ENCODE results near the gene CD109. TPM values are rescaled to one million over a fixed set of nuclear protein-coding genes. Genes with fewer than 3 reads are reported as not detected.

Gene CD109
- polyA plus RNA-seq, 3 donors = 0.17 to 0.30 (median 0.20) TPM

DNA sequence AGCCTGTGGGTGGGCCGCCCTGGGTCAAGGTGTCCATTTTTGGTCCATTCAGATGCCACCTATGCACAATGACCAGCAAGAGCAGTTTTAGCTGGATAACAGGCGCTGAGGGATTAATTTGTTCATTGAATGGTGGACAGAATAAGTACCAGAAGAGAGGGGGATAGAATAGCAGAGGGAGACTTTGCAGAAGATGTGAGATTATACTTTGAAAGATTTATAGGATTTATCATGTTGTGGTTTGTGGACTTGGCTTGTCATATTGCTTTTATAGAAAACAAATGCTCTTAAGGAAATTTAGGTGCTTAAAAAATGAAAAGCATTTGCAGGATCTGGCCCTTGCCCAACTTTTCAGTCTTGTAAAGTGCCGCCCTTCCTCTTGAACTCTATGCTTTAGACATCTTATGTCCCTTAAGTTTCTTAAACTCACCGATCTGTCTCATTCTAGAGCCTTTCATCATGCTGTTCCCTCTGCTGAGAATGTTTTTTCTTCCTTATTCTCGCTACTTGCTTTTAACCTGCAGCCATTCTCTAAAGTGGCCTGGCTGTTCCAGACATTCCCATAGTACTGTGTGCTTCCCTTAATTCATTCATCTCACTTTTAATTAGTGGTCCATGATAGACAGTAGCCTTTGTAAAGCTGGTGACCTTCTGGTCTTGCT, 42.5 kb downstream of the CD109 start:
- Mint-ChIP-seq H3K4me1 (no peaks in the 10 kb centered on the region), H3K9me3 (no peaks in the 10 kb centered on the region), H3K4me3 (no peak overlapping the region), H3K27me3 (ENCODE audit: low read depth in 3 of 3) (peaks cover 0 to 2% (median 0%) of the 10 kb centered on the region in 3 donors), H3K36me3 (peaks cover 6 to 13% of the 10 kb centered on the region in 2 donors), H3K27ac (peak overlapping the region in 1 of 7 donors; percentile 41)
- H3K4me2 ChIP-seq (replicated peaks; ENCODE audit: extremely low read depth, low read length, poor library complexity, severe bottlenecking) = no peak overlapping the region
- no peaks in the 10 kb centered on the region for H3K9me3 ChIP-seq (replicated peaks in 1 of 2; ENCODE audit: control insufficient read depth in 1 of 2, insufficient read depth in 1 of 2, low read length in 2 of 2)
- H3K9ac ChIP-seq (ENCODE audit: insufficient read depth, low read length, poor library complexity, severe bottlenecking) = no peak overlapping the region
- no peaks in the 10 kb centered on the region for H3K4me1 ChIP-seq (ENCODE audit: control insufficient read depth in 1 of 2, insufficient read depth in 2 of 2, low read length in 2 of 2)
- intact Hi-C loops (cut with micrococcal nuclease) = loop anchor here (2.0 kb wide), 2 partner anchors 1470 to 1472 kb away; no protein-coding TSS in a partner anchor
- WGBS (ENCODE audit: insufficient coverage) = 60% methylated on average over 3 of the region's 5 CpGs
- no peak overlapping the region for H2AFZ ChIP-seq (ENCODE audit: insufficient read depth, low read depth, low read length, poor library complexity, severe bottlenecking)
- no peaks in the 10 kb centered on the region for H3K79me2 ChIP-seq (ENCODE audit: insufficient read depth, low read length)
- H4K20me1 ChIP-seq (ENCODE audit: insufficient read depth, low read length) = no peaks in the 10 kb centered on the region
- no peak overlapping the region for H3K4me3 ChIP-seq (replicated peaks in 1 of 3; ENCODE audit: low read depth in 2 of 3, low read length in 3 of 3)
- DNase-seq = no peak
- no peaks in the 10 kb centered on the region for H3K27me3 ChIP-seq (ENCODE audit: control insufficient read depth in 2 of 2, insufficient read depth in 2 of 2, low read length in 2 of 2)
- H3K36me3 ChIP-seq (replicated peaks in 1 of 2; ENCODE audit: control insufficient read depth in 1 of 2, insufficient read depth in 2 of 2, low read length in 2 of 2) = peaks cover 0 to 11% of the 10 kb centered on the region in 2 donors
- TF ChIP-seq, protein P1, sequence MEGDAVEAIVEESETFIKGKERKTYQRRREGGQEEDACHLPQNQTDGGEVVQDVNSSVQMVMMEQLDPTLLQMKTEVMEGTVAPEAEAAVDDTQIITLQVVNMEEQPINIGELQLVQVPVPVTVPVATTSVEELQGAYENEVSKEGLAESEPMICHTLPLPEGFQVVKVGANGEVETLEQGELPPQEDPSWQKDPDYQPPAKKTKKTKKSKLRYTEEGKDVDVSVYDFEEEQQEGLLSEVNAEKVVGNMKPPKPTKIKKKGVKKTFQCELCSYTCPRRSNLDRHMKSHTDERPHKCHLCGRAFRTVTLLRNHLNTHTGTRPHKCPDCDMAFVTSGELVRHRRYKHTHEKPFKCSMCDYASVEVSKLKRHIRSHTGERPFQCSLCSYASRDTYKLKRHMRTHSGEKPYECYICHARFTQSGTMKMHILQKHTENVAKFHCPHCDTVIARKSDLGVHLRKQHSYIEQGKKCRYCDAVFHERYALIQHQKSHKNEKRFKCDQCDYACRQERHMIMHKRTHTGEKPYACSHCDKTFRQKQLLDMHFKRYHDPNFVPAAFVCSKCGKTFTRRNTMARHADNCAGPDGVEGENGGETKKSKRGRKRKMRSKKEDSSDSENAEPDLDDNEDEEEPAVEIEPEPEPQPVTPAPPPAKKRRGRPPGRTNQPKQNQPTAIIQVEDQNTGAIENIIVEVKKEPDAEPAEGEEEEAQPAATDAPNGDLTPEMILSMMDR (IDR thresholded peaks at IDR 0.05) = no peak
- H3K27ac ChIP-seq (ENCODE audit: low read depth in 1 of 2, low read length in 2 of 2) = no peak overlapping the region

DNA sequence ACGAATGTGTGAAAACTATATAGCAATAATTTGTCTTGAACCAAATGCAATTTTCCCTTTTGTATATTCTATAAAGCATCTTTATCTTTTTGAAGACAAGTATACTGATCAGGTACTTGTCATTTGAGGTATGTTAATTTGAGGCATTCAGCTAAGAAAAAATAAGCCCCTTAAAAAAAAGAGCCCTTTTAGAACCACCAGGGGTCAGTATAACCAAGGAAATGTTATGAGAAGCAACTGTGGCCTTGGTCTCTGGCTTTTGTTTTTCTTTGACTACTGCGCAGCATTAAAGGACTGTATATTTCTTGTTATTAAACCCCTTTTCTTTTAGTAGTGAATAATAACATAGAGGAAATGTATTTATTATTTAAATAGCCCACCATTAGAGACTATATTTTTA, 43.1 kb downstream of the CD109 start:
- H3K4me3 Mint-ChIP-seq = no peak overlapping the region

More for the DNA sequence above, 43.1 kb downstream of the CD109 start:
- Histone ChIP-seq H3K27ac (ENCODE audit: low read depth in 1 of 2, low read length in 2 of 2) (no peak overlapping the region), H3K4me2 (replicated peaks; ENCODE audit: extremely low read depth, low read length, poor library complexity, severe bottlenecking) (no peak overlapping the region), H2AFZ (ENCODE audit: insufficient read depth, low read depth, low read length, poor library complexity, severe bottlenecking) (no peak overlapping the region), H3K79me2 (ENCODE audit: insufficient read depth, low read length) (no peaks in the 10 kb centered on the region), H3K9ac (ENCODE audit: insufficient read depth, low read length, poor library complexity, severe bottlenecking) (no peak overlapping the region), H3K9me3 (replicated peaks in 1 of 2; ENCODE audit: control insufficient read depth in 1 of 2, insufficient read depth in 1 of 2, low read length in 2 of 2) (no peaks in the 10 kb centered on the region), H3K4me1 (ENCODE audit: control insufficient read depth in 1 of 2, insufficient read depth in 2 of 2, low read length in 2 of 2) (no peaks in the 10 kb centered on the region), H3K27me3 (ENCODE audit: control insufficient read depth in 2 of 2, insufficient read depth in 2 of 2, low read length in 2 of 2) (no peaks in the 10 kb centered on the region), H3K36me3 (replicated peaks in 1 of 2; ENCODE audit: control insufficient read depth in 1 of 2, insufficient read depth in 2 of 2, low read length in 2 of 2) (peaks cover 0 to 11% of the 10 kb centered on the region in 2 donors), H3K4me3 (replicated peaks in 1 of 3; ENCODE audit: low read depth in 2 of 3, low read length in 3 of 3) (no peak overlapping the region), H4K20me1 (ENCODE audit: insufficient read depth, low read length) (no peaks in the 10 kb centered on the region)
- H3K27ac Mint-ChIP-seq = no peak overlapping the region
- TF ChIP-seq, protein P1 (IDR thresholded peaks at IDR 0.05) = peak; percentile 82
- no peaks in the 10 kb centered on the region for H3K4me1 Mint-ChIP-seq
- H3K27me3 Mint-ChIP-seq (ENCODE audit: low read depth in 3 of 3) = peaks cover 0 to 2% (median 0%) of the 10 kb centered on the region in 3 donors
- H3K36me3 Mint-ChIP-seq = peaks cover 6 to 13% of the 10 kb centered on the region in 2 donors
- no peaks in the 10 kb centered on the region for H3K9me3 Mint-ChIP-seq
- intact Hi-C loops (cut with micrococcal nuclease) = loop anchor here (2.0 kb wide), 2 partner anchors 1470 to 1472 kb away; no protein-coding TSS in a partner anchor
- peak; percentile 38 to 67 (median 56) for DNase-seq
- no CpG with 5 or more reads among the region's 2 CpGs for WGBS (ENCODE audit: insufficient coverage)

All from CD14-positive monocyte (primary cell).